Measurements from ENCODE around the gene ADRB2.

ADRB2 gene

GRCh38 chr5:148826053-148826738, at the start of gene ADRB2:
TSS of gene ADRB2 (plus strand) at chr5:148826611. CDS start at chr5:148826832, 221 bp downstream.
- no peak for TF ChIP-seq JUND (IDR thresholded peaks at IDR 0.05; ENCODE audit: low read depth)
- DNase-seq (ENCODE audit: low read depth in 1 of 2, low spot score in 1 of 2): peak; percentile 88 to 96
- in situ Hi-C loops (cut with HindIII; ENCODE audit: low pct_unique_long_range_greater_than_20kb, low sequenced_read_pairs): no loop called here

GRCh38 chr5:148776780-148777179, 49.6 kb upstream of the ADRB2 start:
- in situ Hi-C loops (cut with HindIII; ENCODE audit: low pct_unique_long_range_greater_than_20kb, low sequenced_read_pairs): no loop called here
- peak in 1 of 2 experiments; percentile 19 for DNase-seq (ENCODE audit: low read depth in 1 of 2, low spot score in 1 of 2)
- TF ChIP-seq JUND (IDR thresholded peaks at IDR 0.05; ENCODE audit: low read depth): no peak

GRCh38 chr5:148778882-148779281, 47.5 kb upstream of the ADRB2 start:
- in situ Hi-C loops (cut with HindIII; ENCODE audit: low pct_unique_long_range_greater_than_20kb, low sequenced_read_pairs): no loop called here
- DNase-seq (ENCODE audit: low read depth in 1 of 2, low spot score in 1 of 2): no peak
- no peak for TF ChIP-seq JUND (IDR thresholded peaks at IDR 0.05; ENCODE audit: low read depth)

- no peak for DNase-seq (ENCODE audit: low read depth in 1 of 2, low spot score in 1 of 2)
- TF ChIP-seq JUND (IDR thresholded peaks at IDR 0.05; ENCODE audit: low read depth): no peak
- in situ Hi-C loops (cut with HindIII; ENCODE audit: low pct_unique_long_range_greater_than_20kb, low sequenced_read_pairs): no loop called here
Observed at GRCh38 chr5:148780711-148781110, 45.7 kb upstream of the ADRB2 start.

- in situ Hi-C loops (cut with HindIII; ENCODE audit: low pct_unique_long_range_greater_than_20kb, low sequenced_read_pairs): no loop called here
- DNase-seq (ENCODE audit: low read depth in 1 of 2, low spot score in 1 of 2): no peak
- no peak for TF ChIP-seq JUND (IDR thresholded peaks at IDR 0.05; ENCODE audit: low read depth)
Observed at GRCh38 chr5:148781766-148782165, 44.6 kb upstream of the ADRB2 start.

- TF ChIP-seq JUND (IDR thresholded peaks at IDR 0.05; ENCODE audit: low read depth): no peak
- in situ Hi-C loops (cut with HindIII; ENCODE audit: low pct_unique_long_range_greater_than_20kb, low sequenced_read_pairs): no loop called here
- DNase-seq (ENCODE audit: low read depth in 1 of 2, low spot score in 1 of 2): no peak
Observed at GRCh38 chr5:148785223-148785622, 41.2 kb upstream of the ADRB2 start.

GRCh38 chr5:148786456-148786855, 40.0 kb upstream of the ADRB2 start:
- in situ Hi-C loops (cut with HindIII; ENCODE audit: low pct_unique_long_range_greater_than_20kb, low sequenced_read_pairs): no loop called here
- TF ChIP-seq JUND (IDR thresholded peaks at IDR 0.05; ENCODE audit: low read depth): no peak

GRCh38 chr5:148788636-148789035, 37.8 kb upstream of the ADRB2 start:
- TF ChIP-seq JUND (IDR thresholded peaks at IDR 0.05; ENCODE audit: low read depth): no peak

More at GRCh38 chr5:148786456-148786855, 40.0 kb upstream of the ADRB2 start:
- DNase-seq (ENCODE audit: low read depth in 1 of 2, low spot score in 1 of 2): no peak

GRCh38 chr5:148790545-148791333, 35.7 kb upstream of the ADRB2 start:
- DNase-seq (ENCODE audit: low read depth in 1 of 2, low spot score in 1 of 2): no peak
- TF ChIP-seq JUND (IDR thresholded peaks at IDR 0.05; ENCODE audit: low read depth): no peak
- in situ Hi-C loops (cut with HindIII; ENCODE audit: low pct_unique_long_range_greater_than_20kb, low sequenced_read_pairs): no loop called here

More at GRCh38 chr5:148788636-148789035, 37.8 kb upstream of the ADRB2 start:
- in situ Hi-C loops (cut with HindIII; ENCODE audit: low pct_unique_long_range_greater_than_20kb, low sequenced_read_pairs): no loop called here
- DNase-seq (ENCODE audit: low read depth in 1 of 2, low spot score in 1 of 2): no peak

GRCh38 chr5:148791334-148791667, 35.1 kb upstream of the ADRB2 start:
- in situ Hi-C loops (cut with HindIII; ENCODE audit: low pct_unique_long_range_greater_than_20kb, low sequenced_read_pairs): no loop called here
- no peak for DNase-seq (ENCODE audit: low read depth in 1 of 2, low spot score in 1 of 2)
- TF ChIP-seq JUND (IDR thresholded peaks at IDR 0.05; ENCODE audit: low read depth): no peak

GRCh38 chr5:148791696-148792095, 34.7 kb upstream of the ADRB2 start:
- no peak for DNase-seq (ENCODE audit: low read depth in 1 of 2, low spot score in 1 of 2)
- TF ChIP-seq JUND (IDR thresholded peaks at IDR 0.05; ENCODE audit: low read depth): no peak
- in situ Hi-C loops (cut with HindIII; ENCODE audit: low pct_unique_long_range_greater_than_20kb, low sequenced_read_pairs): no loop called here

- DNase-seq (ENCODE audit: low read depth in 1 of 2, low spot score in 1 of 2): no peak
- in situ Hi-C loops (cut with HindIII; ENCODE audit: low pct_unique_long_range_greater_than_20kb, low sequenced_read_pairs): no loop called here
- TF ChIP-seq JUND (IDR thresholded peaks at IDR 0.05; ENCODE audit: low read depth): no peak
Observed at GRCh38 chr5:148792744-148793143, 33.7 kb upstream of the ADRB2 start.

GRCh38 chr5:148793261-148793660, 33.1 kb upstream of the ADRB2 start:
- in situ Hi-C loops (cut with HindIII; ENCODE audit: low pct_unique_long_range_greater_than_20kb, low sequenced_read_pairs): no loop called here
- no peak for DNase-seq (ENCODE audit: low read depth in 1 of 2, low spot score in 1 of 2)
- no peak for TF ChIP-seq JUND (IDR thresholded peaks at IDR 0.05; ENCODE audit: low read depth)
